GM06990 (cell line): ENCODE data around the gene LYRM2.

ENCODE experiments used
- DNase-seq: peaks from one replicate; pipeline ENCODE4 v3.0.0-alpha.2; 2011; ENCODE audit not compliant: insufficient read length; ENCODE audit errors: extremely low read depth
- H3K27me3 ChIP-seq: replicated peaks from 2 replicates; pipeline ENCODE4 v1.6.0; 2011; ENCODE audit warnings: low read length; ENCODE audit not compliant: control insufficient read depth, insufficient read depth
- H3K36me3 ChIP-seq: 2 replicates; pipeline ENCODE4 v1.5.1; 2011; ENCODE audit warnings: low read length; ENCODE audit not compliant: control insufficient read depth, insufficient read depth
- H3K4me3 ChIP-seq: replicated peaks from 2 replicates; pipeline ENCODE4 v1.5.1; 2011; ENCODE audit warnings: low read depth, mild to moderate bottlenecking, control low read depth, low read length
- CTCF ChIP-seq: IDR thresholded peaks from 2 replicates; pipeline ENCODE4 v1.5.1; 2011; ENCODE audit warnings: low read length, control low read depth, mild to moderate bottlenecking, inconsistent platforms; ENCODE audit not compliant: insufficient read depth, poor library complexity, severe bottlenecking

The LYRM2 gene

DNA sequence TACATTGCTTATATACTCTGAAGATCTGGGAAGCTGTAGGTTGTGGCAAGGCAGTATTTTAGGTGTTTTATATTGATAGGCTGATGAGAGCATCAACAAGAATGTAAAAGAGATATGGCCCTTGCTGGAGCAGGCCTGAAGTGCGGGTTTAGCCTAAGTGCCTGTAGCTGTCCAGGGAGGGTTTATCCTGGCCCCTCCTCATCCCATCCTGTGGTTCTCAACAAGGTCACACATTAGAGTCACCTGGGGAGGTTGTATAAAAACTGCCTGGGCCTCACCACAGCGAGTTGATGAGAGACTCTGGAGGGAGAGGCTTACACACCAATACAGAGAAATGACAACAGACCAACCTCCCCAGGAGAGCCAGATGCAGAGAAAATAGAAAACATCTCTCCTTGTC lies 48.4 kb downstream of the LYRM2 start:
- Histone ChIP-seq H3K27me3 (no peaks in the 10 kb centered on the region), H3K36me3 (no peaks in the 10 kb centered on the region), H3K4me3 (no peak overlapping the region)
- DNase-seq: no peak
- no peak for TF ChIP-seq CTCF

GRCh38 chr6:89589297-89590025 lies 49.1 kb downstream of the LYRM2 start:
- no peak for TF ChIP-seq CTCF
- Histone ChIP-seq H3K36me3 (no peaks in the 10 kb centered on the region), H3K4me3 (no peak overlapping the region), H3K27me3 (no peaks in the 10 kb centered on the region)
- DNase-seq: no peak

GRCh38 chr6:89585154-89585553 lies 53.4 kb downstream of the LYRM2 start:
- TF ChIP-seq CTCF: no peak
- H3K27me3 ChIP-seq: no peaks in the 10 kb centered on the region
- DNase-seq: no peak
- no peak overlapping the region for H3K4me3 ChIP-seq
- no peaks in the 10 kb centered on the region for H3K36me3 ChIP-seq

- no peak for TF ChIP-seq CTCF
- DNase-seq: no peak
- H3K27me3 ChIP-seq: no peaks in the 10 kb centered on the region
- no peaks in the 10 kb centered on the region for H3K36me3 ChIP-seq
- H3K4me3 ChIP-seq: no peak overlapping the region
Observed at GRCh38 chr6:89584539-89584938, 54.0 kb downstream of the LYRM2 start.

GRCh38 chr6:89583559-89583958 lies 55.0 kb downstream of the LYRM2 start:
- Histone ChIP-seq H3K4me3 (no peak overlapping the region), H3K36me3 (no peaks in the 10 kb centered on the region), H3K27me3 (no peaks in the 10 kb centered on the region)
- TF ChIP-seq CTCF: no peak
- DNase-seq: no peak
